HG03108 (cell line): ENCODE data around the gene VKORC1.
"Not testable (repeated sequence)": the region's sequence is repeated elsewhere in the genome, so short reads cannot be mapped to it uniquely, and the experiment has no call there.

Experiments used
- ATAC-seq: cut with Tn5 transposase; IDR thresholded peaks from one replicate; pipeline ENCODE4 v1.9.1; 2021; ENCODE audit warnings: moderate library complexity; ENCODE audit not compliant: unreplicated experiment

VKORC1 gene

GRCh38 chr16:31108035-31108793 is 13.6 kb upstream of the VKORC1 start, which contains the start of gene BCKDK:
Gene BCKDK (plus strand): TSS chr16:31108386. CDS start chr16:31109224, 838 bp downstream.
- peak; percentile 76 for ATAC-seq

DNA sequence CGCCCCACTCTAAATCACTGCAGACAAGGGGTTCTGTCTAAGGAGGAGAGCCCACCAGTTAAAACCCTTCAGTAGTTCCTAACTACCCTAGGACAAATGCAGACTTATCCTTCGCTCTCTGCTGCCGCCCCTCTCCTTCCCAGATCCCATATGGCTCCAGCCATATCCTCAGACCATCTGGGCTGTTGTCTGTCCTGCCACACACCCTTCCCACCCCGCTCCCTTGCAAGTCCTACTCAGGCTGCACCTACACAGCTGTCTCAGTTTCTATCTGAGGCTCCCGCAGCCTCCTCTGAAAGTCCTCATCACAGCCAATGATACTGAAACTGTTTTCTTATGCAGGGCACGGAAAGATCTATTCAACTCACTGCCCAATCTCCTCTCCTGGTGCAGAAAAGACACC is 12.9 kb upstream of the VKORC1 start:
- peak; percentile 44 for ATAC-seq

DNA sequence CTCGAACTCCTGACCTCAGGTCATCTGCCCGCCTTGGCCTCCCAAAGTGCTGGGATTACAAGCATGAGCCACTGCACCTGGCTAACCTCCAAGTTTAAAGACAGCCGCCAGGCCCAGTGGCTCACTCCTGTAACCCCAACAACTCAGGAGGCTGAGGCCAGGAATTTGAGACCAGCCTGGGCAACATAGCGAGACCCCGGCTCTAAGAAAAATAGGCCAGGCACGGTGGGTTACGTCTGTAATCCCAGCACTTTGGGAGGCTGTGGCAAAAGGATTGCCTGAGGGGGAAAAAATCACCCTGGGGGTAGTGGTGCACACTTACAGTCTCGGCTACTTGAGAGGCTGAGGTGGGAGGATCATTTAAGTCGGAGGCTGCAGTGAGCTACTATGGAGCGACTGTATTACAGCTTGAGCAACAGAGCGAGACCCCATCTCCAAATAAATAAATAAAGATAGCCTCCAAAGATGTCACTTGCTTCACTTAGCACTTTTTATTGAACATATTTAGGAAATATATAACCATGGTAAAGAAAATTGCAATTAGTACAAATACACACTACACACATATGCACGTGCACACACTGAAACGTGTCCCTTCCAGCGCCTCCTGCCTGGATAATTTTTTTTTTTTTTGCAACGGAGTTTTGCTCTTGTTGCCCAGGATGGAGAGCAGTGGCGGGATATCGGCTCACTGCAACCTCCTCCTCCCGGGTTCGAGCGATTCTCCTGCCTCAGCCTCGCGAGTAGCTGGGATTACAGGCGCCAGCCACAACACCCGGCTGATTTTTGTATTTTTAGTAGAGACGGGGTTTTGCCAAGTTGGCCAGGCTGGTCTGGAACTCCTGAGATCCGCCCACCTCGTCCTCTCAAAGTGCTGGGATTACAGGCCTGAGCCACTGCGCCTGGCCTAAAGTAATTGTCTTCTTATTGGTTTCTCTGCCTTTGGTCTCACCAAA is 12.2 kb upstream of the VKORC1 start:
- no peak for ATAC-seq

- no peak for ATAC-seq
These were observed 11.1 kb upstream of the VKORC1 start for GRCh38 chr16:31105677-31106213.

- ATAC-seq: not testable (repeated sequence)
These were observed 6.5 kb upstream of the VKORC1 start for GRCh38 chr16:31100876-31101641.

DNA sequence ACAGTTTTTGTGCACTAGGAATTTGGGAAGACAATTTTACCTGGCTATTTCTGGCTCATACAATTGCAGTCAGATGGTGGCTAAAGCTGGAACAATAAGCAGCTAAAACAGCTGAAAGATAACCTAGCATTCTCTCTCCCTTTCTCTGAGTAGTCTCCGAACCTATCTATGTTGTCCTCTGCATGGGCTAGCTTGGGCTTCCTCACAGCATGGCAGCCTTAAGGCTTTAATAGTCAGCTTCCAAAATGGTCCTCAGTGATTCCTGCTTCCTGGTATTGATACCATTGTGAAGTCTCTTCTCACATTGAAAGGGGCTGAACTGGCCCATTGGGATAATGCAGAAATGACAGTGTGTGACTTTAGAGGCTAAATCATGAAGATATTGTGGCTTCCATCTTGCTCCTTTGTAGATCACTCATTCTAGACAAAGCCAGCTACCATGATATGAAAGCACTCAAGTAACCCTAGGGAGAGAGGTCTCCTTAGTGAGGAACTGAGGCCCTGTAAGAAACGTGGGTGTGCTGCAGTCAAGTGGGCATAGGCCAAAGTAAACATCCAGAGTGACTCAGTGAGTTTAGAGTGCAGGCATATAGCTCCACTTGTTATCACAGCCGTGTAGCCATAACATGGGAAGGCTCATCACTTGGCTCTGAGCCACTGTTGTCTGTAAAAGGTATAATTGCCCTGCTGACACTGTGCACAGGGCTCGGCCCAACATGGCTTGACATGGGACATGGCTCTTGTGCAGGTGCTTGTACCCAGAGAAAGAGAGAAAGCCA is 5.5 kb upstream of the VKORC1 start:
- ATAC-seq: no peak

DNA sequence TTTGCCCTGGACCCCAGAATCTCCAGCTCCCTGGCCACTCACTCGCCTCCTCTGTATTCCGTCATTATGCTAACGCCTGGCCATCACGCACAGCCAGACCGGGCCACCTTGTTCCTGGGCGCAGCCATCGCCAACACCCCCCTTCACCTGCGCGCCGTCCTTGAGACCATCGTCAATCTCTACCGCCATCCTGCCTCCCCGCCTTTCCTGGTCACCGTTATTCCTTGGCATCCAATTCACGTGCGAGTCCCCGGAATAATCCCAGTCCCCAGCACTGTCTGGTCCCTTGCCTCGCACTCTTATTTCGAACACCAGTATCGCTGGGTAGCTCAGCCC is 541 bp downstream of the VKORC1 start:
- ATAC-seq: no peak

DNA sequence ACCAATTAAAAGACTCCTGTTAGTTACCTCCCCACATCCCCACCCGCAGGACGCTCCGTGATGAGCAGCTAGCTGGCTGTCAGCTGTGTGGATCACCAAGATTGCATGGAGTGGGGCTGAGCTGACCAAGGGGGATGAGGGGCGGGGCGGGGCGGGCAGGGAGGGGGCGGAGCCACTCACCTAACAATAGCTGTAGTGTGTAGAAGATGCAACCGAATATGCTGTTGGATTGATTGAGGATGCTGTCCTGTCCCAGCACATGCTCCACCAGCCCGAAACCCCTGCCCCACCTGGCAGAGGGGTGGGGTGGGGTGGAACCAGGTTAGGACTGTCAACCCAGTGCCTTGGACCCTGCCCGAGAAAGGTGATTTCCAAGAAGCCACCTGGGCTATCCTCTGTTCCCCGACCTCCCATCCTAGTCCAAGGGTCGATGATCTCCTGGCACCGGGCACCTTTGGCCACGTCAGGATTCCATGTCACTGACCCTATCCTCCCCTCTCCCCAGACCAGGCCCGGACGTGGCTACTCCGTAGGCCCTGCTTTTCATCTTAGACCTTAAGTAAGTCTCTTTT is 1.4 kb downstream of the VKORC1 start:
- ATAC-seq: no peak

- ATAC-seq: no peak
These were observed 2.3 kb downstream of the VKORC1 start for GRCh38 chr16:31092330-31092729.

DNA sequence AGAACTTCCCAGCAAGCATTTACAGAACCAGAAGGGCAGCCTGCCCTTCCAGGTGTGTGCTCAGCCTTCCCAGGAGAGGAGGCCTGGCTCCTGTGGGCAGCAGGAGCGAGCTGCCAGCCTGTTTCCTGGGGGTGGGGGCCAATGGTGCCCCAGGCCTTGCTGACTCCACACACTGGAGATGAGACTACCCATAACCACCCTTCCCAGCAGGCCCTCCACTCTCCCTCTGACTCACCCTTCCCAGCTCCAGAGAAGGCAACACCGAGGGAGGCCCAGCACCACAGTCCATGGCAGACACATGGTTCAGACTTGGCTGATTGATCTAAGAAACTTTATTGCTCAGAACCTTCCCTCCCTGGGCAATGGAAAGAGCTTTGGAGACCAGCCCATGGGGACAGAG is 4.1 kb downstream of the VKORC1 start:
- no peak for ATAC-seq

- ATAC-seq: no peak
These were observed 5.4 kb downstream of the VKORC1 start for GRCh38 chr16:31089199-31089598.

- no peak for ATAC-seq
These were observed 6.0 kb downstream of the VKORC1 start, which contains the start of gene PRSS53 for GRCh38 chr16:31088459-31089183. Gene PRSS53 (minus strand): TSS chr16:31088943. CDS start chr16:31088809, 134 bp downstream.

- ATAC-seq: no peak
These were observed 6.6 kb downstream of the VKORC1 start for GRCh38 chr16:31087971-31088370.

DNA sequence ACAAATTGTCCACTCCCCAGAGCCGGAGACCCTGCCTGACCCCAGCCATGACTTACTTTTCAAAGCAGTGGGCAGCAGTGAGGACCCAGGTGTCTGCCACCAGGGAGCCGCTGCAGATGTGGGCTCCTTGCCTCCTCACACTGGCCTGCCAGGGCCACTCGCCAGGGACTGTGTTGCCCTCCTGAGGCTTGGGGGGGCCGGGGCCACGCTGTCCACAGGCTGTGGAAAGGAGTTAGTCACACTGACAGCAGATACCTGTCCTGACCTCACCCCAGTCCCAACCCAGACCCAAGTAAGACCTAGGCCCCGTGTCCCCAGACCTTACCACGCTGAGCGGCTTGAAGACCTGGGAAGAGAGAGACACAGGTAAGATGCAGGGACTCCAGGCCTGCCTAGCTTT is 7.1 kb downstream of the VKORC1 start:
- ATAC-seq: no peak

DNA sequence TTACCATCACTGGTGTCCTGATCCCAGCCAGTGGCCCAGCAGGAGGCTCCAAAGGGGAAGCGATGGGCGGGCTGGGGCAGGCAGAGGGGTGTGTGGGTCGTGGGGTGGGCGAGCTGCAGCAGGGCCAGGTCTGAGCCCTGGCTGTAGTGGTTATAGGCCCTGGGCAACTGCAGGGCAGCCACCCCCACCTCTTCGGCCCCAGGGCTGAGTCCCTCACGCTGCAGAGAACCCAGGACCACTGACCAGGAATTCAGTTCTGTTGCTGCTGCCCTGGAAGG is 8.0 kb downstream of the VKORC1 start:
- no peak for ATAC-seq

DNA sequence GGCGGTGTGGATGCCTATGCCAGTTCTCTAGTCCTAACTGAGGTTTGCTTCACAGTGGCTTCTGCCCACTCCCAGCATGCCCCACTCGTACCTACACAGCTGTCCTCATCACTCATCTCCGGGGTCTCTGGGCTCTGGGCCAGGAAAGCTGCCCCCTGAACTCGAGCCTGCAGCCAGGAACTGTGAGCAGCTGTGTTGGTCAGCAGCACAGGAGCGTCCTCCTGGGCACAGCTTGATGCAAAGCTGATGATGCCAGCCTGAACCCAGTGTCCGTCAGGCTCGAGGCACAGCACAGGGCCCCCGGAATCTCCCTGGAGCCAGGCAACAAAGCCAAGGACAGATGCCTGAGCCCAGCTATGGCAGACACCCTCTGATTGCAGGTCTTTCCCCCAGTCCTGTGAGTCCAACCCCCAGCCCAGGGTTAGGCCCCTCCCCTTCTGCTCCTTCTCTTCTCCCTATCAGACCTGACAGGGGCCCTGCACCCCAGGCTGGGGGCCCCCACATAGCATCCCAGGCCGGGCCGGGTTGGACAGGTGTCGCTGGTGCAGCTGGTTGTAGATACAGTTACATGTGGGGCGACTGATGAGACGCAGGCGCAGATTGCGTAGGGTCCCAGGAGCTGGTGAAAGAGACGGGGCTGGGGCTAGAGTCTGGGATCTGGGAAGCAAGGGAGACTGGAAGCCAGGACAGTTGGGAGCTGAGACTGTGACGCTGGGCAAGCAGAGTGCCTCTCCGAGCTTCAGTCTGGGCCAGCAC is 8.5 kb downstream of the VKORC1 start:
- ATAC-seq: no peak

DNA sequence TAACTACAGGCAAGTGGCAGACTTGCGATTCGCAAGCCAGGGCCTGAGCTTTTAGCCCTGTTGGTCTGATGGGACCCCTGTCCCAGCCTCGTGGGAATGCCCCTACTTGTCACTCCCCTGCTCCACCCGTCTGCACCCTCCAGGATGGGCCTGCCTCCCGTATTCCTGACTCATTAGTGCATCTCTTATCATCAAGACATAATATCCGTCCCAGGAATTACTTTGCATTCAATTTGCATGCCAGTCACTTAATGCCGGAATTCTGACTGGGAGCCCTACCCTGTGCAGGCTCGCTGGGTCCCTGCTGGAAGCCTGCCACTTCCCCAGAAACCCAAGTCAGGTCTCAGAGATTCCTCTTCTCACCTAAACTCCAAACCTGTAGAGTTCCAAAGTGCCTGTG is 9.2 kb downstream of the VKORC1 start:
- ATAC-seq: no peak

GRCh38 chr16:31084584-31085302 is 9.9 kb downstream of the VKORC1 start:
- ATAC-seq: no peak
